CD14-positive monocyte (primary cell): Measurements from ENCODE around the gene MKI67. TPM values are rescaled to one million over a fixed set of nuclear protein-coding genes. Genes with fewer than 3 reads are reported as not detected.

Experiments
- DNase-seq, 3 donors: peaks; one replicate each; pipeline ENCODE4 v3.0.0-alpha.2; 2011 to 2022
- H2AFZ ChIP-seq: 2 replicates; pipeline ENCODE4 v1.6.0; 2012; ENCODE audit warnings: mild to moderate bottlenecking, low read depth, low read length, inconsistent platforms; ENCODE audit not compliant: insufficient read depth, poor library complexity, severe bottlenecking
- H3K27ac ChIP-seq, 2 donors: 1 replicate in 1 of 2; 2 replicates in 1 of 2; pipeline ENCODE4 v1.5.1; 2012 to 2013; ENCODE audit warnings: low read length in 2 of 2, control low read depth in 1 of 2, inconsistent platforms in 1 of 2, low read depth in 1 of 2, mild to moderate bottlenecking in 1 of 2
- H3K27me3 ChIP-seq, 2 donors: one replicate each; pipeline versions ENCODE4 v1.6.0 to v1.6.1; 2011 to 2013; ENCODE audit warnings: low read length in 2 of 2; ENCODE audit not compliant: control insufficient read depth in 2 of 2, insufficient read depth in 2 of 2
- H3K36me3 ChIP-seq, 2 donors: replicated peaks in 1 of 2; 1 replicate in 1 of 2; 2 replicates in 1 of 2; pipeline versions ENCODE4 v1.5.1 to v1.6.1; 2012 to 2013; ENCODE audit warnings: low read length in 2 of 2, control low read depth in 1 of 2, inconsistent platforms in 1 of 2, mild to moderate bottlenecking in 1 of 2; ENCODE audit not compliant: insufficient read depth in 2 of 2, control insufficient read depth in 1 of 2
- H3K4me1 ChIP-seq, 2 donors: 1 replicate in 1 of 2; 2 replicates in 1 of 2; pipeline versions ENCODE4 v1.5.1 to v1.6.1; 2012 to 2013; ENCODE audit warnings: low read length in 2 of 2, control low read depth in 1 of 2, inconsistent platforms in 1 of 2, mild to moderate bottlenecking in 1 of 2, moderate library complexity in 1 of 2; ENCODE audit not compliant: insufficient read depth in 2 of 2, control insufficient read depth in 1 of 2
- H3K4me2 ChIP-seq: replicated peaks from 2 replicates; pipeline ENCODE3; 2012; ENCODE audit warnings: low read length, moderate library complexity, mild to moderate bottlenecking; ENCODE audit not compliant: poor library complexity, severe bottlenecking; ENCODE audit errors: extremely low read depth
- H3K4me3 ChIP-seq, 3 experiments: fragments of 200-600 bp in 1 of 3; sonication (generic) in 1 of 3; replicated peaks in 1 of 3; 1 replicate in 2 of 3; 2 replicates in 1 of 3; pipeline ENCODE4 v1.5.1; 2011 to 2013; ENCODE audit warnings: low read length in 3 of 3, mild to moderate bottlenecking in 3 of 3, control low read depth in 2 of 3, low read depth in 2 of 3, inconsistent platforms in 1 of 3, moderate library complexity in 1 of 3
- H3K79me2 ChIP-seq: 2 replicates; pipeline ENCODE4 v1.6.0; 2012; ENCODE audit warnings: mild to moderate bottlenecking, control low read depth, inconsistent platforms, low read length, moderate library complexity; ENCODE audit not compliant: insufficient read depth
- H3K9ac ChIP-seq: 2 replicates; pipeline ENCODE4 v1.6.0; 2017; ENCODE audit warnings: low read length, mild to moderate bottlenecking; ENCODE audit not compliant: insufficient read depth, poor library complexity, severe bottlenecking
- H3K9me3 ChIP-seq, 2 donors: replicated peaks in 1 of 2; 1 replicate in 1 of 2; 2 replicates in 1 of 2; pipeline versions ENCODE4 v1.5.1 to v1.6.1; 2012 to 2013; ENCODE audit warnings: low read length in 2 of 2, control low read depth in 1 of 2; ENCODE audit not compliant: control insufficient read depth in 1 of 2, insufficient read depth in 1 of 2
- H4K20me1 ChIP-seq: 2 replicates; pipeline ENCODE4 v1.6.0; 2012; ENCODE audit warnings: mild to moderate bottlenecking, low read length, control low read depth, moderate library complexity; ENCODE audit not compliant: insufficient read depth
- H3K27ac Mint-ChIP-seq, 7 donors: one replicate each; pipeline ENCODE4 v1.8.0; 2020; ENCODE audit warnings: mild to moderate bottlenecking in 7 of 7, mixed read lengths in 7 of 7, moderate library complexity in 6 of 7, inconsistent platforms in 2 of 7
- H3K27me3 Mint-ChIP-seq, 3 donors: one replicate each; pipeline ENCODE4 v1.8.0; 2021 to 2022; ENCODE audit warnings: low read depth in 3 of 3, mild to moderate bottlenecking in 3 of 3, mixed read lengths in 3 of 3, moderate library complexity in 3 of 3, inconsistent platforms in 1 of 3
- H3K36me3 Mint-ChIP-seq, 2 donors: one replicate each; pipeline ENCODE4 v1.8.0; 2020; ENCODE audit warnings: mixed read lengths in 2 of 2, inconsistent platforms in 1 of 2, mild to moderate bottlenecking in 1 of 2
- H3K4me1 Mint-ChIP-seq: one replicate; pipeline ENCODE4 v1.8.0; 2020; ENCODE audit warnings: mild to moderate bottlenecking, mixed read lengths
- H3K4me3 Mint-ChIP-seq, 2 donors: one replicate each; pipeline ENCODE4 v1.8.0; 2020; ENCODE audit warnings: mild to moderate bottlenecking in 2 of 2, mixed read lengths in 2 of 2, moderate library complexity in 1 of 2
- H3K9me3 Mint-ChIP-seq, 7 donors: one replicate each; pipeline ENCODE4 v1.8.0; 2020 to 2022; ENCODE audit warnings: mixed read lengths in 7 of 7, mild to moderate bottlenecking in 6 of 7, moderate library complexity in 6 of 7, inconsistent platforms in 2 of 7
- WGBS: methylation state at CpG from one replicate; pipeline ENCODE4 v1.1.5; 2013; ENCODE audit warnings: missing lambda C conversion rate; ENCODE audit not compliant: insufficient coverage; 5-methylcytosine and 5-hydroxymethylcytosine counted together
- intact Hi-C, 2 donors: fragments of 100-400 bp; cut with micrococcal nuclease; formaldehyde crosslinking; loops; one replicate each; pipeline versions ENCODE4 v1.15.0 to v1.15.1; 2023
- polyA plus RNA-seq, 3 donors: library from polyadenylated mRNA; depleted of rRNA in 1 of 3; unstranded in 2 of 3; stranded (reverse) in 1 of 3; fragments of 300-500 nt in 2 of 3; fragments of >200 nt in 1 of 3; fragmentation: Illumina TruSeq in 2 of 3; gene quantifications; 1 replicate in 2 of 3; 2 replicates in 1 of 3; pipeline ENCODE4 v1.2.3, GENCODE V29; 2012 to 2021
- TF ChIP-seq, protein P1 (sequence below): fragments of 200-600 bp; IDR thresholded peaks from one replicate; pipeline ENCODE4 v1.8.0; 2022; ENCODE audit warnings: antibody characterized with exemption, mild to moderate bottlenecking

MKI67 gene
- polyA plus RNA-seq, 3 donors = 0.02 to 0.05 TPM; not detected in 1

DNA sequence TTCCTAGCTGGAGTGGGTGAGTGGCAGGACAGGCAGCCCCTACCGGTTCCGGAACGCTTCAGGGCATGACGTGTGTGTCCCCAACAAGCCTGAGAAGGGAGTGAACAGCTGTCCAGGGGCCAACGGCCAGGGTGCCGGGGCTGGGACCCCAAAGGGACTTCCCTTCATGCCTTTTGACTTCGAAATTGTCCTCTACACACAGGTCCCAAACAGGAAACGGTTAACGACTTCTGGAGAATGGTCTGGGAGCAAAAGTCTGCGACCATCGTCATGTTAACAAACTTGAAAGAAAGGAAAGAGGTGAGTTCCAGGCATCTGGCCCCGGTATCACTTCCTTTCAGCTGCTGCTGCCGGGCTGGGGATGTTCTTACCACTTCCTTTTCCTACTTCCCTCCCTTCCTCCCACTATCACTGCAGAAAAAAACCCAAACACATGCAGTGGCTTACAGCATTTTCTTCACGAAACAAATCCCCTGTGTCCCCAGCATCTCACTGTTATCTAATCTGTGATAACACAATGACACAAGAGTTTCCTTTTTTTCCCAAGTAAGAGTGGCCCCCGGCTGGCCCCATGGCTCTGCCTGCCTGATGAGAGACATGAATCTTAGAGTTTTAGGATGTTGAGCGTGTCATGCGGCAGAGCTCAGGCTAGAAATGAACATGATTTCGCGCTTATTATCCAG, 63.2 kb downstream of the MKI67 start:
- Mint-ChIP-seq H3K4me3 (peak overlapping the region; percentile 73 to 82), H3K27me3 (peaks cover 0 to 10% (median 5%) of the 10 kb centered on the region in 3 donors), H3K4me1 (peaks cover 91% of the 10 kb centered on the region), H3K9me3 (peaks cover 0 to 6% (median 0%) of the 10 kb centered on the region in 7 donors), H3K27ac (peak overlapping the region; percentile 98 to 100 (median 100)), H3K36me3 (peaks cover 84 to 94% of the 10 kb centered on the region in 2 donors)
- Histone ChIP-seq H3K79me2 (peaks cover 26% of the 10 kb centered on the region), H3K4me3 (peak overlapping the region in 2 of 3 experiments; percentile 16 to 64), H3K27ac (peak overlapping the region; percentile 97 to 100), H3K9ac (peak overlapping the region; percentile 79), H4K20me1 (peaks cover 62% of the 10 kb centered on the region), H3K4me1 (peaks cover 81 to 86% of the 10 kb centered on the region in 2 donors), H2AFZ (no peak overlapping the region), H3K4me2 (peak overlapping the region; percentile 70), H3K27me3 (no peaks in the 10 kb centered on the region), H3K9me3 (no peaks in the 10 kb centered on the region), H3K36me3 (peaks cover 74% of the 10 kb centered on the region in 2 donors)
- TF ChIP-seq, protein P1, sequence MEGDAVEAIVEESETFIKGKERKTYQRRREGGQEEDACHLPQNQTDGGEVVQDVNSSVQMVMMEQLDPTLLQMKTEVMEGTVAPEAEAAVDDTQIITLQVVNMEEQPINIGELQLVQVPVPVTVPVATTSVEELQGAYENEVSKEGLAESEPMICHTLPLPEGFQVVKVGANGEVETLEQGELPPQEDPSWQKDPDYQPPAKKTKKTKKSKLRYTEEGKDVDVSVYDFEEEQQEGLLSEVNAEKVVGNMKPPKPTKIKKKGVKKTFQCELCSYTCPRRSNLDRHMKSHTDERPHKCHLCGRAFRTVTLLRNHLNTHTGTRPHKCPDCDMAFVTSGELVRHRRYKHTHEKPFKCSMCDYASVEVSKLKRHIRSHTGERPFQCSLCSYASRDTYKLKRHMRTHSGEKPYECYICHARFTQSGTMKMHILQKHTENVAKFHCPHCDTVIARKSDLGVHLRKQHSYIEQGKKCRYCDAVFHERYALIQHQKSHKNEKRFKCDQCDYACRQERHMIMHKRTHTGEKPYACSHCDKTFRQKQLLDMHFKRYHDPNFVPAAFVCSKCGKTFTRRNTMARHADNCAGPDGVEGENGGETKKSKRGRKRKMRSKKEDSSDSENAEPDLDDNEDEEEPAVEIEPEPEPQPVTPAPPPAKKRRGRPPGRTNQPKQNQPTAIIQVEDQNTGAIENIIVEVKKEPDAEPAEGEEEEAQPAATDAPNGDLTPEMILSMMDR = no peak
- 0% methylated on average over 13 of the region's 19 CpGs for WGBS
- DNase-seq = peak; percentile 78 to 90 (median 84)
- intact Hi-C loops = loop anchor here in 1 of 2 donors (1.0 to 5.0 kb wide), 2 partner anchors 9 to 86 kb away; no protein-coding TSS in a partner anchor

DNA sequence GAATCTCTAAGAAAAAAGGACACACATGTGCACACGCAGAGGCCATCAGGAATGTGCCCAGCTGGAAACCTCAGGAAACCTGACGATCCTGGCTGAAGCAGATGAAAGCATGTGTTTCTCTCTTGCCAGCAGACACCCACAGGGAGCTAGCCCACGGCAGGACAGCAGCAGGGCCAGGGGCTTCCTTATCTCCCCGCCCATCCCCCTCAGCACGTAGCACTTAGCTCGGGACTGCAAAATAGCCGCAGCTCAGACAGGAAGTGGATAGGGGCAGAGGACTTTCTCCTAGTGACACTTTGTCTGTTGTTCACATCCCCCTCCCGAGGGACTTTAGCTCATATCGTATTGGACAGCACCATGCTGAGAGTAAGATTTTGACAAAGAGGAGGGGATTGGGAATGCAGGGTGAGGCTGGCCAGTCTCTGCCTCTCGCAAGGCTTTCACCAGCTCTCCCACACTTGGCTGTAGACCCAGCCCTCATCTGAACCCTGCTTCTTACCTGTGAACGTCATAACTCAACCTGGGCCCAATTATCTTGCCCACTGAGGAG, 63.8 kb downstream of the MKI67 start:
- H3K9me3 Mint-ChIP-seq = peaks cover 0 to 6% (median 0%) of the 10 kb centered on the region in 7 donors
- TF ChIP-seq, protein P1 = no peak
- Histone ChIP-seq H4K20me1 (peaks cover 62% of the 10 kb centered on the region), H3K36me3 (peaks cover 74% of the 10 kb centered on the region in 2 donors), H3K9me3 (no peaks in the 10 kb centered on the region), H3K9ac (peak overlapping the region; percentile 79), H3K79me2 (peaks cover 32% of the 10 kb centered on the region), H3K4me2 (peak overlapping the region; percentile 70), H3K27me3 (no peaks in the 10 kb centered on the region), H3K4me1 (peaks cover 87 to 90% of the 10 kb centered on the region in 2 donors), H3K4me3 (peak overlapping the region in 1 of 3 experiments; percentile 64), H2AFZ (no peak overlapping the region), H3K27ac (peak overlapping the region; percentile 97 to 100)
- H3K27ac Mint-ChIP-seq = peak overlapping the region; percentile 98 to 100 (median 100)
- intact Hi-C loops = loop anchor here in 1 of 2 donors (5.0 kb wide), 1 partner anchor 85 kb away; no protein-coding TSS in a partner anchor
- H3K27me3 Mint-ChIP-seq = peaks cover 0 to 10% (median 5%) of the 10 kb centered on the region in 3 donors
- DNase-seq = peak; percentile 67 to 73 (median 71)
- peaks cover 84 to 94% of the 10 kb centered on the region in 2 donors for H3K36me3 Mint-ChIP-seq
- WGBS = 25% methylated on average over 3 of the region's 11 CpGs
- peak overlapping the region; percentile 73 to 82 for H3K4me3 Mint-ChIP-seq
- peaks cover 94% of the 10 kb centered on the region for H3K4me1 Mint-ChIP-seq
